ENCODE data around the gene NHLRC4. TPM values are rescaled to one million over a fixed set of nuclear protein-coding genes. Genes with fewer than 3 reads are reported as not detected.

Gene NHLRC4
- total and polyA plus RNA-seq, 9 of the 15 experiments (the other 6 are each of a cell fraction or from before 2014, with no cell fraction given), result 0.24 to 3.7 (median 1.3) TPM; not detected in 2

DNA sequence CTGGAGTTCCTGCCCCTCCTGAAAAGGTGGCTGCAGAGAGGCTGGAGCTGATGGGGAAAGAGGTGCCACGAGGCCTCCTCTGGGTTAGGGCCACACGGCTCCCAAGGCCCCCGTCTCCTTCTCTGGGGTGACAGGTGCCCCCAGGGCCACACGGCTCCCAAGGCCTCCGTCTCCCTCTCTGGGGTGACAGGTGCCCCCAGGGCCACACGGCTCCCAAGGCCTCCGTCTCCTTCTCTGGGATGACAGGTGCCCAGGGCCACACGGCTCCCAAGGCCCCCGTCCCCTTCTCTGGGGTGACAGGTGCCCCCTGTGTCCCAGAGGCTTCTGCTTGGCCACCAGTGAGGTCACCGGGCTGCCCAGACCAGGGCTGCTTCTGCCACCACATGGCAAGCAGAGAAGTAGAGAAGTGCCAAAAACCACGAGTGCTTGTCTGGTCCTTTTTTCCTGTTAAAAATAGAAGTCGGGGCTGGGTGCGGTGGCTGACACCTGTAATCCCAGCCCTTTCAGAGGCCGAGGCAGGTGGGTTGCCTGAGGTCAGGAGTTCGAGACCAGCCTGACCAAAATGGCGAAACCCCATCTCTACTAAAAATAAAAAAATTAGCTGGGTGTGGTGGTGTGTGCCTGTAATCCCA, 35.2 kb upstream of the NHLRC4 start:
- FAIRE-seq (no peak), ATAC-seq (no peak), DNase-seq (ENCODE audit: extremely low read depth in 1 of 4, low spot score in 3 of 4) (no peak)
- ChIA-PET POLR2A (interaction anchor here (0.8 to 1.0 kb wide), 2 partner anchors 91 to 132 kb away, joined by 3 read pairs; no protein-coding TSS in a partner anchor), CTCF (ENCODE audit: low intra/inter-chr PET ratio) (no interaction called here)
- Histone ChIP-seq H3K4me2 (ENCODE audit: insufficient read depth, low read length) (no peak overlapping the region), H2AFZ (ENCODE audit: low read depth, low read length) (no peak overlapping the region), H3K9ac (ENCODE audit: insufficient read depth in 1 of 2, low read depth in 2 of 2, low read length in 2 of 2) (peak overlapping the region in 1 of 2 experiments; percentile 57; a peak in 2 of 4 replicates), H3K27me3 (ENCODE audit: control insufficient read depth in 2 of 2, insufficient read depth in 2 of 2, low read length in 2 of 2) (no peaks in the 10 kb centered on the region), H3K27ac (ENCODE audit: extremely low read depth, low read depth, low read length) (no peak overlapping the region), H3K36me3 (ENCODE audit: control insufficient read depth, insufficient read depth, low read length) (peaks cover 47% of the 10 kb centered on the region; the same call in 1 of the 3 replicates), H4K20me1 (replicated peaks; ENCODE audit: control insufficient read depth, insufficient read depth, low read length) (peaks cover 16% of the 10 kb centered on the region), H3K4me1 (replicated peaks in 1 of 2; ENCODE audit: control insufficient read depth in 2 of 2, insufficient read depth in 2 of 2, low read length in 2 of 2) (peaks cover 14 to 77% of the 10 kb centered on the region in 2 experiments), H3K4me3 (no peak overlapping the region), H3K9me1 (ENCODE audit: control insufficient read depth, insufficient read depth, low read length) (peaks cover 15% of the 10 kb centered on the region), H3K9me3 (replicated peaks; ENCODE audit: control insufficient read depth, insufficient read depth, low read depth, low read length) (no peaks in the 10 kb centered on the region), H3K79me2 (ENCODE audit: control insufficient read depth, insufficient read depth, low read length) (peaks cover 95% of the 10 kb centered on the region)
- intact Hi-C loops (cut with micrococcal nuclease), result no loop called here
- BruUV-seq (replicated peaks), result no TSS peak
- WGBS (ENCODE audit: insufficient coverage, low coverage, missing lambda C conversion rate), result 87% methylated on average over 8 of the region's 16 CpGs
- TF ChIP-seq PHF21A (IDR thresholded peaks at IDR 0.05; ENCODE audit: borderline replicate concordance, low read depth) (no peak), NFATC3 (IDR thresholded peaks at IDR 0.05) (no peak), POLR2G (IDR thresholded peaks at IDR 0.05; ENCODE audit: low read depth, low read length) (0 out of 2 replicates have a peak, but pooled peaks have one; percentile 29), SMARCC2 (IDR thresholded peaks at IDR 0.05; ENCODE audit: low read depth) (no peak), RNF2 (IDR thresholded peaks at IDR 0.05) (no peak)
- in situ Hi-C loops (cut with MboI), result no loop called here
